ENCODE measurements around the gene SLC25A21. TPM values are rescaled to one million over a fixed set of nuclear protein-coding genes. Genes with fewer than 3 reads are reported as not detected.

Gene SLC25A21
- total RNA-seq, 1 donor from 2014 or later = not detected

- no peaks in the 10 kb centered on the region for H3K4me1 Mint-ChIP-seq
- H3K9me3 Mint-ChIP-seq = peaks cover 12% of the 10 kb centered on the region
- H3K36me3 Mint-ChIP-seq (ENCODE audit: low read depth) = no peaks in the 10 kb centered on the region
- POLR2A ChIA-PET = no interaction called here
- CTCF ChIA-PET = no interaction called here
- ATAC-seq (ENCODE audit: low read depth) = no peak
- no peak for TF ChIP-seq CTCF (IDR thresholded peaks at IDR 0.05)
- H3K27me3 Mint-ChIP-seq = no peaks in the 10 kb centered on the region
- DNase-seq = no peak
- no peak overlapping the region for H3K4me3 Mint-ChIP-seq
- intact Hi-C loops (cut with micrococcal nuclease) = no loop called here
- no peak overlapping the region for H3K27ac Mint-ChIP-seq
These were observed 192.5 kb downstream of the SLC25A21 start for GRCh38 chr14:36979863-36980262.

- CTCF ChIA-PET = no interaction called here
These were observed 195.8 kb downstream of the SLC25A21 start for GRCh38 chr14:36976571-36977023.

GRCh38 chr14:36975834-36976233 is 196.6 kb downstream of the SLC25A21 start:
- ATAC-seq (ENCODE audit: low read depth) (no peak), DNase-seq (no peak)
- intact Hi-C loops (cut with micrococcal nuclease) = no loop called here
- CTCF ChIA-PET = no interaction called here
- no peak for TF ChIP-seq CTCF (IDR thresholded peaks at IDR 0.05)
- POLR2A ChIA-PET = no interaction called here
- H3K27ac Mint-ChIP-seq = no peak overlapping the region
- no peak overlapping the region for H3K4me3 Mint-ChIP-seq
- peaks cover 5% of the 10 kb centered on the region for H3K9me3 Mint-ChIP-seq
- no peaks in the 10 kb centered on the region for H3K27me3 Mint-ChIP-seq
- H3K36me3 Mint-ChIP-seq (ENCODE audit: low read depth) = no peaks in the 10 kb centered on the region
- H3K4me1 Mint-ChIP-seq = no peaks in the 10 kb centered on the region

More at GRCh38 chr14:36976571-36977023, 195.8 kb downstream of the SLC25A21 start:
- no peak overlapping the region for H3K4me3 Mint-ChIP-seq
- ATAC-seq (ENCODE audit: low read depth) (no peak), DNase-seq (no peak)
- intact Hi-C loops (cut with micrococcal nuclease) = no loop called here
- POLR2A ChIA-PET = no interaction called here
- H3K27me3 Mint-ChIP-seq = no peaks in the 10 kb centered on the region
- H3K4me1 Mint-ChIP-seq = no peaks in the 10 kb centered on the region
- H3K36me3 Mint-ChIP-seq (ENCODE audit: low read depth) = no peaks in the 10 kb centered on the region
- H3K9me3 Mint-ChIP-seq = peaks cover 8% of the 10 kb centered on the region
- no peak for TF ChIP-seq CTCF (IDR thresholded peaks at IDR 0.05)
- H3K27ac Mint-ChIP-seq = no peak overlapping the region

- Mint-ChIP-seq H3K27me3 (no peaks in the 10 kb centered on the region), H3K9me3 (peaks cover 3% of the 10 kb centered on the region), H3K27ac (no peak overlapping the region), H3K4me1 (no peaks in the 10 kb centered on the region), H3K36me3 (ENCODE audit: low read depth) (no peaks in the 10 kb centered on the region), H3K4me3 (no peak overlapping the region)
- no peak for ATAC-seq (ENCODE audit: low read depth)
- TF ChIP-seq CTCF (IDR thresholded peaks at IDR 0.05) = no peak
- ChIA-PET POLR2A (no interaction called here), CTCF (no interaction called here)
- no peak for DNase-seq
- intact Hi-C loops (cut with micrococcal nuclease) = no loop called here
These were observed 197.4 kb downstream of the SLC25A21 start for GRCh38 chr14:36974985-36975384.

- no peaks in the 10 kb centered on the region for H3K27me3 Mint-ChIP-seq
- no peak for TF ChIP-seq CTCF (IDR thresholded peaks at IDR 0.05)
- H3K4me1 Mint-ChIP-seq = no peaks in the 10 kb centered on the region
- ChIA-PET POLR2A (no interaction called here), CTCF (no interaction called here)
- no peaks in the 10 kb centered on the region for H3K36me3 Mint-ChIP-seq (ENCODE audit: low read depth)
- intact Hi-C loops (cut with micrococcal nuclease) = no loop called here
- H3K4me3 Mint-ChIP-seq = no peak overlapping the region
- H3K27ac Mint-ChIP-seq = no peak overlapping the region
- no peak for ATAC-seq (ENCODE audit: low read depth)
- no peak for DNase-seq
- H3K9me3 Mint-ChIP-seq = peaks cover 3% of the 10 kb centered on the region
These were observed 198.5 kb downstream of the SLC25A21 start for GRCh38 chr14:36973806-36974442.

Measured in activated B cell treated with CpG ODN at 0.5 μM for 24 hours (primary cell).